ENCODE measurements around the gene CEBPA.
"Not testable (repeated sequence)": the region's sequence is repeated elsewhere in the genome, so short reads cannot be mapped to it uniquely, and the experiment has no call there.

The CEBPA gene

GRCh38 chr19:33323093-33323820, 20.9 kb upstream of the CEBPA start:
- peak; percentile 14 to 19 for DNase-seq

- DNase-seq, result no peak
Observed at GRCh38 chr19:33320636-33321035, 18.3 kb upstream of the CEBPA start.

DNA sequence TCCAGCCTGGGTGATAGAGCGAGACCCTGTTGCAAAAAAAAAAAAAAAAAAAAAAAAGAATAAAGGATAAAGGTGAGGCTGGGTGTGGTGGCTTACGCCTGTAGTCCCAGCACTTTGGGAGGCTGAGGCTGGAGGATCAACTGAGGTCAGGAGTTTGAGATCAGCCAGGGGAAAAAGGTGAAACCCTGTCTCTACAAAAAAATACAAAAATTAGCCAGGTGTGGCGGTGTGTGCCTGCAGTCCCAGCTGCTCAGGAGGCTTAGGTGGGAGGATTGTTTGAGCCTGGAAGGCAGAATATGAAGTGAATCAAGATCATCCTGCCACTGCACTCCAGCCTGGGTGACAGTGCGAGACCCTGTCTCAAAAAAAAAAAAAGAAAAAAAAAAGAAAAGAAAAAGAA, 15.7 kb upstream of the CEBPA start:
- DNase-seq, result not testable (repeated sequence)

DNA sequence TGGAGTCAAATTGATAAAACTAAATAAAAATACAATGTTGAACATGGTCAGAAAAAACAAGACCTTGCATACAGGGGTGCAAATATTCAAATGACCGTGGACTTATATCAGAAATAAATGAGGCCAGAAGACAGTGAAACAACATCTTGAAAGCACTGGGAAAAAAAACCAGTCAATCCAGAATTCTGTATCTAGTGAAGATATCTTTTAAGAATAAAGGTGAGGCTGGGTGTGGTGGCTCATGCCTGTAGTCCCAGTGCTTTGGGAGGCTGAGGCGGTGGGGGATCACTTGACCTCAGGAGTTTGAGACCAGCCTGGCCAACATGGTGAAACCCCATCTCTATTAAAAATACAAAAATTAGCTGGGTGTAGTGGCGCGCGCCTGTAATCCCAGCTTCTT, 15.2 kb upstream of the CEBPA start:
- no peak for DNase-seq

- DNase-seq, result no peak
Observed at GRCh38 chr19:33316541-33317264, 14.4 kb upstream of the CEBPA start.

DNA sequence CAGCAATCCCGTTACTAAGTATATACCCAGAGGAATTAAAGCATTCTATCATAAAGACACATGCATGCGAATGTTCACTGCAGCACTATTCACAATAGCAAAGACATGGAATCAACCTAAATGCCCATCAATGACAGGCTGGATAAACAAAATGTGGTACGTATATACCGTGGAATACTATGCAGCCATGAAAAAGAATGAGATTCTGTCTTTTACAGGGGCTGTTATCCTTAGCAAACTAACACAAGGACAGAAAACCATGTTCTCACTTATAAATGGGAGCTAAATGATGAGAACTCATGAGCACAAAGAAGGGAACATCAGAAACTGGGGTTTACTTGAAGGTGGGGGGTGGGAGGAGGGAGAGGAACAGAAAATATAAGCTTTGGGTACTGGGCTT, 10.5 kb upstream of the CEBPA start:
- not testable (repeated sequence) for DNase-seq

- no peak for DNase-seq
Observed at GRCh38 chr19:33312065-33312464, 9.7 kb upstream of the CEBPA start.

- DNase-seq, result peak in 1 of 2 experiments; percentile 9
Observed at GRCh38 chr19:33311326-33311682, 9.0 kb upstream of the CEBPA start.

GRCh38 chr19:33310606-33311325, 8.4 kb upstream of the CEBPA start:
- peak in 1 of 2 experiments; percentile 16 for DNase-seq

- DNase-seq, result no peak
Observed at GRCh38 chr19:33309826-33310225, 7.5 kb upstream of the CEBPA start.

- DNase-seq, result no peak
Observed at GRCh38 chr19:33306853-33307792, 4.8 kb upstream of the CEBPA start.

GRCh38 chr19:33306191-33306590, 3.9 kb upstream of the CEBPA start:
- no peak for DNase-seq

DNA sequence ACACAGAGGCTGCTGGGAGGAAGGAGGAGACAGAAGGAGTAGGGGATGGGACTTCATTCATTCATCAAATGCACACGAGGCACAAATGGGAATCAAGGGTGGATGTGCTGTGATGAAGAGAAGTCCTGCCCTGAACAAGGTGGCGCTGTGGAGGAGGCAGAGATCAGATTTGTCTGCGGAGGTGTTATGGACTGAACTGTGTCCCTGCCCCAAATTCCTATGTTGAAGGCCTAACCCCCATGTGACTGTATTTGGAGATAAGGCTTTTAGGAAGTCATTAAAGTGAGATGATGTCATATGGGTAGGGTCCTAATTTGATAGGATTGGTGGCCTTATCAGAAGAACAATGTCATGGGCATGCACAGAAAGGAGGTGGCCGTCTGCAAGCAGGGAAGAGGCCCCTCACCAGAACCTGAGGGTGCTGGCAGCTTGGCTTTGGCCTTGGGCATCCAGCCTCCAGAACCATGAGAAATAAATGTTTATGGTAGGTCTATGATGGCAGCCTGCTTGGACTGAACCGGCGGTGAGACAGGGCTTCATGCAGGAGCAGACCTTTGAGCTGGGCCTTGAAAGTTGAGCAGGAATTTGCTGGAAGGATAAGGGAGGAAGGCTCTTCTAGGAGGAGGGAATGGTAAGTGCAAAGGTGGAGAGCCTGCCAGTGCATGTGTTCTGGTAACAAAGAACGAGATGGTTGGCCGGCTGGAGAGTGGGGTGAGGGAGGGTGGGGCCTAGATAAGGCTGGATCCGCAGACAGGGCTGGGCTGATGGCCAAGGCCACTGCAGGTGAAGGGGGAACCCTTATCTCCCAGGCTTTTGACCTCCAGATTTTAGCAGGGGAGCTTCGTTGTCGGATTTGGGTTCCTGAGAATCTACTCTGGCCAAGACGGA, 2.7 kb upstream of the CEBPA start:
- DNase-seq, result no peak

- DNase-seq, result no peak
Observed at GRCh38 chr19:33304371-33304759, 2.0 kb upstream of the CEBPA start.

DNA sequence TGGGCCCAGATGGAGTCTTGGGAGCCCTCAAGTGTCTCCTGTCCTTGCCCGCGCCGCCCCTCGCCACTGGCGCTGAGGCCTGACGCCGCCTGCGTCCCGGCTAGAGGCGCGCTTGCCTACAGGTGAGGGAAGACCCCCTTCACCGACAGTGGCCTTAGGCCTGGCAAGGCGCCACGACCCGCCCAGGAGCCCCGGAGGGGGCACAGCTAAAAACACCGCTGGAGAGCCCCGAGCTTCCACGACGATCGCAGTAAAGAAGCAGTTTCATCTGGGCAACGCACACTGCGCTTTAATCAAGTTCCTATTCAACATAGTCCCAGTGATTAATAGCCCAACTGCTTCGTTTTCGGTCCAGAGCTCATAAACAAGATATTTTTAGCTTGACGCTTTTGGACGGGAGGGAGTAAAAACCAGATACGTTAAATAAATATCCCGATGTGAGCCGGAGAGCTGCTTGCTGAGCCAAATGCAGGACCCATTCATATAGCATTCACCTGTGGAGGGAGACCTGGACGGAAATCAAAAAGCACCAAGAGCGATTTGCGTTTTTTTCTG, 1.5 kb upstream of the CEBPA start:
- DNase-seq, result no peak

DNA sequence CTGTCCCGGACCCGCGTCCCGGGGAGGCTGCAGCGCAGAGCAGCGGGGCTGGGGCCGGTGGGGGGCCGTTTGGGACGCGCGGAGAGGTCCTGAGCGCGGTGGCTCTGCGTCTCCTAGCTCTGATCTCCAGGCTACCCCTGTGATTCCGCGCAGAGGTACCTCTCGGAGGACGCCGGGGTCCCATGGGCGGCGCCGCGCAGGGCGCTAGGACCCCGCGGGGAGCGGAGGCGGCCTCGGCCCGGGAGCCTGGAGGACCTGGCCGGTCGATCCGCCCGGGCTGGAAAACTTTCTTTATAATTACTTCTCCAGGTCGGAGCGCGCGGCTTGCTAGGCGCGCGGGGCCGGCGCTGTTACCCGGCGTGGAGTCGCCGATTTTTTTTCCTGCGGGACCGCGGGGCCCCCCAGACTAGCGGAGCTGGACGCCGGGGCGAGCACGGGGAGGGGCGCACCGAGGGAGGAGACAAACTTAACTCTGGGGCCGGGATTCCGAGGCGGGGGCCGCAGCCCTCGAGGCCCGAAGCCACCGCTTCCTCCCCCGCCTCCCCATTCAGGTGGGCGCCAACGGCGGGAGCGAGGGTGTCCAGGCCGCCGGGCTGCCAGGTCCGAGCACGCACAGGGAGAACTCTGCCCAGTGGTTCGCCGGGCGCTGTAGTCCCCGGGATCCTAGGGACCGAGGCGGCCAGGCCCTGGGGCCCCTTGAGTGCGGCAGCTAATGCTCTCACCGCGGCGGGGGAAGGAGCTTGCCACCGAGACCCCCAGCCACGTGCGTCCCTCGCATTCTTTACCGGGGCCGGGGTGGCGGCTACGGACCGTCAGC, 848 bp upstream of the CEBPA start:
- peak; percentile 68 to 91 for DNase-seq

- DNase-seq, result peak in 1 of 2 experiments; percentile 67
Observed at GRCh38 chr19:33301900-33302174, 497 bp downstream of the CEBPA start.

DNA sequence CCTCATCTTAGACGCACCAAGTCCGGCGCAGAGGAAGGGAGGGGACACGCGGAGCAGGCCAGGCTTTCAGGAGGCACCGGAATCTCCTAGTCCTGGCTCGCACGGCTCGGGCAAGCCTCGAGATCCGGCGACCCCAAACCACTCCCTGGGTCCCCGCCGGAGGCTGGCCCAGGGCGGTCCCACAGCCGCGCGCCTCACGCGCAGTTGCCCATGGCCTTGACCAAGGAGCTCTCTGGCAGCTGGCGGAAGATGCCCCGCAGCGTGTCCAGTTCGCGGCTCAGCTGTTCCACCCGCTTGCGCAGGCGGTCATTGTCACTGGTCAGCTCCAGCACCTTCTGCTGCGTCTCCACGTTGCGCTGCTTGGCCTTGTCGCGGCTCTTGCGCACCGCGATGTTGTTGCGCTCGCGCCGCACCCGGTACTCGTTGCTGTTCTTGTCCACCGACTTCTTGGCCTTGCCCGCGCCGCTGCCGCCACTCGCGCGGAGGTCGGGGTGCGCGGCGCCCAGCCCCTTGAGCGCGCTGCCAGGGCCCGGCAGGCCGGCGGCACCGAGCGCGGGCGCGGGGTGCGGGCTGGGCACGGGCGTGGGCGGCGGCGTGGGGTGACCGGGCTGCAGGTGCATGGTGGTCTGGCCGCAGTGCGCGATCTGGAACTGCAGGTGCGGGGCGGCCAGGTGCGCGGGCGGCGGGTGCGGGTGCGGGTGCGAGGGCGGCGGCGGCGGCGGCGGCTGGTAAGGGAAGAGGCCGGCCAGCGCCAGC, 1.0 kb downstream of the CEBPA start:
- peak in 1 of 2 experiments; percentile 59 for DNase-seq

- peak in 1 of 2 experiments; percentile 42 for DNase-seq
Observed at GRCh38 chr19:33300894-33301143, 1.5 kb downstream of the CEBPA start.

Data from NCI-H526 (cell line).